Uterus (tissue), 2 donors: ENCODE measurements around the gene DPH6.

ENCODE experiments used
- POLR2A ChIP-seq, 2 donors: fragments of 450-650 bp; IDR thresholded peaks; one replicate each; pipeline ENCODE4 v1.6.1; 2016; ENCODE audit warnings: antibody characterized with exemption in 2 of 2, mild to moderate bottlenecking in 1 of 2, moderate library complexity in 1 of 2
- TF ChIP-seq, protein P1 (sequence below), 4 experiments: fragments of 200-600 bp in 2 of 4; fragments of 450-650 bp in 2 of 4; sonication (generic) in 2 of 4; IDR thresholded peaks; one replicate each; pipeline ENCODE4 v1.5.1; 2016 to 2019; ENCODE audit warnings: antibody characterized with exemption in 4 of 4, mild to moderate bottlenecking in 2 of 4, moderate library complexity in 1 of 4

DNA sequence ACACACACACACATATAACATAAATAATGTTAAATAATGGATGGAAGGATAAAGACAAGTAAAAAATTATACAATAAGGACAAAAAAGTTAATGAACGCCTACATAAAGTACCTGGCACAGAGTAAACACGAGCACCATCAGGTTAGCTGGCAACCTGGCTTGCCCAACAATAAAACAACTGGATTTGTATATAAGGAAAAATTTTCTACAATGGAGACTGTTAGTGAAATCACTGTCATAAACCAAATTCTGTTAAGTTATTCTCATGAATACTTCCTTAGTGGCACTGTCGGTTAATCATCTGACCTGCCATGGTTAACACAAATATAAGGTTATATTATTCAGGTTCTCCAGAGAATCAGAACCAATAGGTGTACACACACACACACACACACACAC is 54.8 kb downstream of the DPH6 start:
- no peak for TF ChIP-seq POLR2A (IDR thresholded peaks at IDR 0.05)
- TF ChIP-seq, protein P1, sequence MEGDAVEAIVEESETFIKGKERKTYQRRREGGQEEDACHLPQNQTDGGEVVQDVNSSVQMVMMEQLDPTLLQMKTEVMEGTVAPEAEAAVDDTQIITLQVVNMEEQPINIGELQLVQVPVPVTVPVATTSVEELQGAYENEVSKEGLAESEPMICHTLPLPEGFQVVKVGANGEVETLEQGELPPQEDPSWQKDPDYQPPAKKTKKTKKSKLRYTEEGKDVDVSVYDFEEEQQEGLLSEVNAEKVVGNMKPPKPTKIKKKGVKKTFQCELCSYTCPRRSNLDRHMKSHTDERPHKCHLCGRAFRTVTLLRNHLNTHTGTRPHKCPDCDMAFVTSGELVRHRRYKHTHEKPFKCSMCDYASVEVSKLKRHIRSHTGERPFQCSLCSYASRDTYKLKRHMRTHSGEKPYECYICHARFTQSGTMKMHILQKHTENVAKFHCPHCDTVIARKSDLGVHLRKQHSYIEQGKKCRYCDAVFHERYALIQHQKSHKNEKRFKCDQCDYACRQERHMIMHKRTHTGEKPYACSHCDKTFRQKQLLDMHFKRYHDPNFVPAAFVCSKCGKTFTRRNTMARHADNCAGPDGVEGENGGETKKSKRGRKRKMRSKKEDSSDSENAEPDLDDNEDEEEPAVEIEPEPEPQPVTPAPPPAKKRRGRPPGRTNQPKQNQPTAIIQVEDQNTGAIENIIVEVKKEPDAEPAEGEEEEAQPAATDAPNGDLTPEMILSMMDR (IDR thresholded peaks at IDR 0.05) = no peak
